ENCODE measurements around the gene LAMC1.
A peak's percentile ranks its signal among the peaks of the same experiment; 100 is the strongest.
"Not testable (repeated sequence)": the region's sequence is repeated elsewhere in the genome, so short reads cannot be mapped to it uniquely, and the experiment has no call there.

The LAMC1 gene

GRCh38 chr1:183143576-183144315 lies 120.5 kb downstream of the LAMC1 start:
- no peak for DNase-seq (ENCODE audit: low read depth in 1 of 2, low spot score in 1 of 2)
- TF ChIP-seq JUND (IDR thresholded peaks at IDR 0.05; ENCODE audit: low read depth) = no peak
- in situ Hi-C loops (cut with HindIII; ENCODE audit: low pct_unique_long_range_greater_than_20kb, low sequenced_read_pairs) = no loop called here

- in situ Hi-C loops (cut with HindIII; ENCODE audit: low pct_unique_long_range_greater_than_20kb, low sequenced_read_pairs) = no loop called here
- TF ChIP-seq JUND (IDR thresholded peaks at IDR 0.05; ENCODE audit: low read depth) = no peak
- no peak for DNase-seq (ENCODE audit: low read depth in 1 of 2, low spot score in 1 of 2)
These were observed 121.5 kb downstream of the LAMC1 start for GRCh38 chr1:183144752-183145151.

- in situ Hi-C loops (cut with HindIII; ENCODE audit: low pct_unique_long_range_greater_than_20kb, low sequenced_read_pairs) = no loop called here
- DNase-seq (ENCODE audit: low read depth in 1 of 2, low spot score in 1 of 2) = no peak
- TF ChIP-seq JUND (IDR thresholded peaks at IDR 0.05; ENCODE audit: low read depth) = no peak
These were observed 124.5 kb downstream of the LAMC1 start for GRCh38 chr1:183147735-183148134.

GRCh38 chr1:183148599-183148998 lies 125.4 kb downstream of the LAMC1 start:
- in situ Hi-C loops (cut with HindIII; ENCODE audit: low pct_unique_long_range_greater_than_20kb, low sequenced_read_pairs) = no loop called here
- no peak for DNase-seq (ENCODE audit: low read depth in 1 of 2, low spot score in 1 of 2)
- no peak for TF ChIP-seq JUND (IDR thresholded peaks at IDR 0.05; ENCODE audit: low read depth)

GRCh38 chr1:183149273-183149672 lies 126.1 kb downstream of the LAMC1 start:
- in situ Hi-C loops (cut with HindIII; ENCODE audit: low pct_unique_long_range_greater_than_20kb, low sequenced_read_pairs) = no loop called here
- TF ChIP-seq JUND (IDR thresholded peaks at IDR 0.05; ENCODE audit: low read depth) = no peak
- no peak for DNase-seq (ENCODE audit: low read depth in 1 of 2, low spot score in 1 of 2)

GRCh38 chr1:183150032-183150431 lies 126.8 kb downstream of the LAMC1 start:
- in situ Hi-C loops (cut with HindIII; ENCODE audit: low pct_unique_long_range_greater_than_20kb, low sequenced_read_pairs); DNase-seq (ENCODE audit: low read depth in 1 of 2, low spot score in 1 of 2): not testable (repeated sequence)

- in situ Hi-C loops (cut with HindIII; ENCODE audit: low pct_unique_long_range_greater_than_20kb, low sequenced_read_pairs) = no loop called here
- no peak for DNase-seq (ENCODE audit: low read depth in 1 of 2, low spot score in 1 of 2)
- no peak for TF ChIP-seq JUND (IDR thresholded peaks at IDR 0.05; ENCODE audit: low read depth)
These were observed 127.2 kb downstream of the LAMC1 start for GRCh38 chr1:183150445-183150844.

GRCh38 chr1:183152180-183152579 lies 129.0 kb downstream of the LAMC1 start:
- DNase-seq (ENCODE audit: low read depth in 1 of 2, low spot score in 1 of 2) = no peak
- in situ Hi-C loops (cut with HindIII; ENCODE audit: low pct_unique_long_range_greater_than_20kb, low sequenced_read_pairs) = no loop called here
- no peak for TF ChIP-seq JUND (IDR thresholded peaks at IDR 0.05; ENCODE audit: low read depth)

GRCh38 chr1:183155939-183156338 lies 132.7 kb downstream of the LAMC1 start:
- in situ Hi-C loops (cut with HindIII; ENCODE audit: low pct_unique_long_range_greater_than_20kb, low sequenced_read_pairs) = no loop called here
- TF ChIP-seq JUND (IDR thresholded peaks at IDR 0.05; ENCODE audit: low read depth) = no peak
- DNase-seq (ENCODE audit: low read depth in 1 of 2, low spot score in 1 of 2) = no peak

- DNase-seq (ENCODE audit: low read depth in 1 of 2, low spot score in 1 of 2) = peak; percentile 83 to 99
- in situ Hi-C loops (cut with HindIII; ENCODE audit: low pct_unique_long_range_greater_than_20kb, low sequenced_read_pairs) = no loop called here
These were observed 136.7 kb downstream of the LAMC1 start for GRCh38 chr1:183159960-183160359.

GRCh38 chr1:183161391-183161790 lies 138.2 kb downstream of the LAMC1 start:
- no peak for TF ChIP-seq JUND (IDR thresholded peaks at IDR 0.05; ENCODE audit: low read depth)
- in situ Hi-C loops (cut with HindIII; ENCODE audit: low pct_unique_long_range_greater_than_20kb, low sequenced_read_pairs) = no loop called here
- no peak for DNase-seq (ENCODE audit: low read depth in 1 of 2, low spot score in 1 of 2)

More at GRCh38 chr1:183159960-183160359, 136.7 kb downstream of the LAMC1 start:
- no peak for TF ChIP-seq JUND (IDR thresholded peaks at IDR 0.05; ENCODE audit: low read depth)

- TF ChIP-seq JUND (IDR thresholded peaks at IDR 0.05; ENCODE audit: low read depth) = no peak
- in situ Hi-C loops (cut with HindIII; ENCODE audit: low pct_unique_long_range_greater_than_20kb, low sequenced_read_pairs) = no loop called here
- no peak for DNase-seq (ENCODE audit: low read depth in 1 of 2, low spot score in 1 of 2)
These were observed 140.1 kb downstream of the LAMC1 start for GRCh38 chr1:183163316-183163715.

- no peak for DNase-seq (ENCODE audit: low read depth in 1 of 2, low spot score in 1 of 2)
- no peak for TF ChIP-seq JUND (IDR thresholded peaks at IDR 0.05; ENCODE audit: low read depth)
- in situ Hi-C loops (cut with HindIII; ENCODE audit: low pct_unique_long_range_greater_than_20kb, low sequenced_read_pairs) = no loop called here
These were observed 141.1 kb downstream of the LAMC1 start for GRCh38 chr1:183164340-183164739.

- no peak for DNase-seq (ENCODE audit: low read depth in 1 of 2, low spot score in 1 of 2)
These were observed 141.7 kb downstream of the LAMC1 start for GRCh38 chr1:183164963-183165362.

More at GRCh38 chr1:183164963-183165362, 141.7 kb downstream of the LAMC1 start:
- in situ Hi-C loops (cut with HindIII; ENCODE audit: low pct_unique_long_range_greater_than_20kb, low sequenced_read_pairs) = no loop called here
- no peak for TF ChIP-seq JUND (IDR thresholded peaks at IDR 0.05; ENCODE audit: low read depth)
